Measurements from ENCODE around the gene THTPA. TPM values are rescaled to one million over a fixed set of nuclear protein-coding genes. Genes with fewer than 3 reads are reported as not detected.

THTPA gene
- total RNA-seq = 10 to 100 TPM; 22.5 to 45.4 TPM

- Histone ChIP-seq H3K4me3 (peak within 1 kb of the TSS; percentile 71 to 84), H3K27me3 (replicated peaks; ENCODE audit: insufficient read depth) (no peaks in the 10 kb centered on the region), H3K27ac (peak within 1 kb of the TSS; percentile 89 to 90), H3K9me3 (no peaks in the 10 kb centered on the region), H3K36me3 (no peaks in the 10 kb centered on the region), H3K4me1 (replicated peaks) (peaks cover 6% of the 10 kb centered on the region)
- WGBS = under 1% methylated on average over 49 of the region's 54 CpGs
- TF ChIP-seq POLR2A (IDR thresholded peaks at IDR 0.05) = peak; percentile 41
- peak; percentile 86 for TF ChIP-seq POLR2AphosphoS5 (IDR thresholded peaks at IDR 0.05)
- TF ChIP-seq CTCF (IDR thresholded peaks at IDR 0.05) = peak in 1 of 4 experiments; percentile 10
- peak; percentile 93 for DNase-seq (ENCODE audit: low spot score)
- intact Hi-C loops (cut with DNase I) = no loop called here
Observed at GRCh38 chr14:23555882-23556699, at the start of gene THTPA. THTPA (plus strand) TSS chr14:23556271; CDS start chr14:23556758, 487 bp downstream.

GRCh38 chr14:23512156-23512555, 43.9 kb upstream of the THTPA start:
- Histone ChIP-seq H3K27ac (no peak overlapping the region), H3K4me3 (no peak overlapping the region), H3K36me3 (no peaks in the 10 kb centered on the region), H3K27me3 (replicated peaks; ENCODE audit: insufficient read depth) (no peaks in the 10 kb centered on the region), H3K4me1 (replicated peaks) (no peaks in the 10 kb centered on the region), H3K9me3 (no peaks in the 10 kb centered on the region)
- intact Hi-C loops (cut with DNase I) = no loop called here
- TF ChIP-seq CTCF (IDR thresholded peaks at IDR 0.05) = no peak
- no peak for TF ChIP-seq POLR2A (IDR thresholded peaks at IDR 0.05)
- no peak for TF ChIP-seq POLR2AphosphoS5 (IDR thresholded peaks at IDR 0.05)
- DNase-seq (ENCODE audit: low spot score) = no peak
- WGBS = 42% methylated on average over 13 of the region's 13 CpGs

DNA sequence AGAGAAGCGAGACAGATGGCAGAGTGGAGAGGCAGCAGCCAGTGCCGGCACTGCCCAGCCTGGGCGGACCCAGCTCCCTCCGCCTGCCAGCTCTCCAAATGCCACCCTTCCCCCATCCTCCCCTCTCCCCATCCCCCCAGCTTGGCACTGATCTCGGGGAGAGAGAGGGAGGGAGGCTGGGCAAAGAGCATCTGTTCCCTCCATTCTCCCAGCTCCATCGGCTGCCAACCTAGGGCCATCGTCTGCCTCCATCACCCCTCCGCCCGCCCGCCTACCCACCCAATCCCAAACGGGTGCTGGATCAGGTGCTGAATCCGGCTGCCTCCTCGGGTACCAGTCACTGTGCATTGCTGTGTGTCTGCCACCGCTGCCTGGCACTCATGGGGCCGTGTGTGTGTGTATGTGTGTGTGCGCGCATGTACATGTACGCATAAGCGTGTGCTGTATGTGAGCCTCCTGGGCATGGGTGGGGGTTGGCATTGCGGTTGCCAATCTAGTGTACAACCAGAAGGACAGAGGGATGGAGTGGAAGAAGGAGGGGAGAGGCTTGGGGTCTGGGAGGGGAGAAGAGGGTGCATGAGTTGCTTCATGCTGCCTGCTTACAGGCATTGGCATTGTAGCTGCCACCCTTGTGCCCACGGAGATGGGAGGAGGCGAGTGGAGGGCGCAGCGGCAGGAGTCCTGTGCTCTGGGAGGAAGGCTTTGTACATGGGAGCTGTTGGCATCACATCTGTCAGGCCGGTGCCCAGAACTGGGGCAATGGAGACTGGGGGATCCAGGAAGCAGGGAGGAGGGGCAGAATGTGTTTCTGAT, 42.9 kb upstream of the THTPA start:
- Histone ChIP-seq H3K4me3 (no peak overlapping the region), H3K27ac (no peak overlapping the region), H3K27me3 (replicated peaks; ENCODE audit: insufficient read depth) (no peaks in the 10 kb centered on the region), H3K36me3 (no peaks in the 10 kb centered on the region), H3K9me3 (no peaks in the 10 kb centered on the region), H3K4me1 (replicated peaks) (no peaks in the 10 kb centered on the region)
- TF ChIP-seq CTCF (IDR thresholded peaks at IDR 0.05) = no peak
- no peak for TF ChIP-seq POLR2AphosphoS5 (IDR thresholded peaks at IDR 0.05)
- no peak for TF ChIP-seq POLR2A (IDR thresholded peaks at IDR 0.05)
- intact Hi-C loops (cut with DNase I) = no loop called here
- 38% methylated on average over 25 of the region's 25 CpGs for WGBS
- DNase-seq (ENCODE audit: low spot score) = peak; percentile 11

DNA sequence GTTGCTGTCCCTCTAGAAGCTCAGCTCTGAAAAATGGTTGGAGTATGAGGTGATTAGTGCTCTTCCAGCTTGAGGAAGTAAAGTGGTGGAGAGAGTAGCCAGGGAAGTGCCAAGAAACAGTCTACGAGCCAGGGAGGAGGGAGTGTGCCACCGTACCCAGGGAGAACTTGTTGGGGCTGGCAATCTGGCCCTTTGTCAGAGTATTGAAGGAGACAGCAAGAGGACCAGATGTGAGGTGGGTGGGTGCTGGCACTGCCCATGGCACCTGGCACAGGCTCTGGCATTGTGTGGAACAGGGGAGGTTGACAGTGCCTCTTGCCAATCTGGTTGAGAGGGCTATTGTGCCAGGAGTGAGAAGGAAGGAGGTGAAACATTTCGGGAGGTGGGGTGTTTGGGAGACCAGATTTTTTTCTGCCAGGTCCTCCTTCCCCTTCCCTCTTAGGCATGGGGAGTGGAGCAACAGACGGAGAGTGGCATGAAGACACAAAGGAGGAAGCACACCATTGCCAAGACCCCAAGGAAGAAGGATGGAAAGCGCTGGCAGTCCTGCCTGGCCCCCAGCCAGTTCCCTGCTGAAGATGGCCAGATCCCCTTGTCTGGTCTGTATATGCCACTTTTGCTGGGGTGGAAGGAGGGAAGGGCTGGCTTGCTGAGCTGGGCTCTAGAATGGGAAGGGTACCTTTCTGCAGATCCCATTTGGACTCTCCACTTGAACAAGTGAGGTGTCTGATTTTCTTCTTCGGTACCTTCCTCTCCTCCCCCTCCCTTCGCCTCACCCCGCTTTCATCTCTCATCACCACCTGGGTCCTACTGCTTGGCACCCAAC, 42.0 kb upstream of the THTPA start:
- Histone ChIP-seq H3K4me3 (no peak overlapping the region), H3K9me3 (no peaks in the 10 kb centered on the region), H3K27ac (no peak overlapping the region), H3K27me3 (replicated peaks; ENCODE audit: insufficient read depth) (no peaks in the 10 kb centered on the region), H3K4me1 (replicated peaks) (no peaks in the 10 kb centered on the region), H3K36me3 (no peaks in the 10 kb centered on the region)
- TF ChIP-seq CTCF (IDR thresholded peaks at IDR 0.05) (no peak), POLR2AphosphoS5 (IDR thresholded peaks at IDR 0.05) (peak; percentile 44)
- peak; percentile 85 for DNase-seq (ENCODE audit: low spot score)
- WGBS = 42% methylated on average over 8 of the region's 8 CpGs
- intact Hi-C loops (cut with DNase I) = no loop called here
